NCI-H748 (cell line): ENCODE data around the gene NCAM1.
"Not testable (repeated sequence)": the region's sequence is repeated elsewhere in the genome, so short reads cannot be mapped to it uniquely, and the experiment has no call there.

Experiments
- DNase-seq: peaks from one replicate; lab custom pipeline; 2025; ENCODE audit not compliant: unreplicated experiment; lab: John Stamatoyannopoulos, UW

NCAM1 gene

GRCh38 chr11:113018913-113019312 lies 57.7 kb downstream of the NCAM1 start:
- DNase-seq: no peak

- no peak for DNase-seq
Measured at GRCh38 chr11:113019711-113020110, 58.5 kb downstream of the NCAM1 start.

- no peak for DNase-seq
Measured at GRCh38 chr11:113021111-113021510, 59.9 kb downstream of the NCAM1 start.

GRCh38 chr11:113022262-113022661 lies 61.0 kb downstream of the NCAM1 start:
- DNase-seq: no peak

- no peak for DNase-seq
Measured at GRCh38 chr11:113023228-113023627, 62.0 kb downstream of the NCAM1 start.

GRCh38 chr11:113023986-113024385 lies 62.8 kb downstream of the NCAM1 start:
- no peak for DNase-seq

- no peak for DNase-seq
Measured at GRCh38 chr11:113026778-113027177, 65.6 kb downstream of the NCAM1 start.

- DNase-seq: no peak
Measured at GRCh38 chr11:113034576-113034975, 73.4 kb downstream of the NCAM1 start.

- DNase-seq: no peak
Measured at GRCh38 chr11:113035708-113036107, 74.5 kb downstream of the NCAM1 start.

GRCh38 chr11:113043698-113044097 lies 82.5 kb downstream of the NCAM1 start:
- DNase-seq: no peak

- DNase-seq: no peak
Measured at GRCh38 chr11:113045146-113045545, 83.9 kb downstream of the NCAM1 start.

- DNase-seq: no peak
Measured at GRCh38 chr11:113046866-113047265, 85.6 kb downstream of the NCAM1 start.

GRCh38 chr11:113048820-113049768 lies 87.9 kb downstream of the NCAM1 start:
- DNase-seq: no peak

GRCh38 chr11:113053042-113053441 lies 91.8 kb downstream of the NCAM1 start:
- DNase-seq: not testable (repeated sequence)

GRCh38 chr11:113057038-113057437 lies 95.8 kb downstream of the NCAM1 start:
- no peak for DNase-seq

- no peak for DNase-seq
Measured at GRCh38 chr11:113059548-113059947, 98.3 kb downstream of the NCAM1 start.

- DNase-seq: no peak
Measured at GRCh38 chr11:113065330-113065729, 104.1 kb downstream of the NCAM1 start.

GRCh38 chr11:113072237-113072858 lies 111.1 kb downstream of the NCAM1 start:
- peak; percentile 8 for DNase-seq

GRCh38 chr11:113073290-113073953 lies 112.2 kb downstream of the NCAM1 start:
- DNase-seq: no peak

- no peak for DNase-seq
Measured at GRCh38 chr11:113075586-113076095, 114.4 kb downstream of the NCAM1 start.

GRCh38 chr11:113077379-113077778 lies 116.2 kb downstream of the NCAM1 start:
- no peak for DNase-seq
